Thyroid gland (tissue), 4 donors: Measurements from ENCODE around the gene CDKN3. TPM values are rescaled to one million over a fixed set of nuclear protein-coding genes. Genes with fewer than 3 reads are reported as not detected.
"Not testable (repeated sequence)": the region's sequence is repeated elsewhere in the genome, so short reads cannot be mapped to it uniquely, and the experiment has no call there.

Experiments
- DNase-seq, 2 donors: peaks; one replicate each; pipeline ENCODE4 v3.0.0-alpha.2; 2019
- H3K27ac ChIP-seq, 3 donors: fragments of 200-600 bp; sonication (generic); 1 replicate in 2 of 3; 2 replicates in 1 of 3; pipeline ENCODE4 v1.5.1; 2016 to 2019; ENCODE audit warnings: mild to moderate bottlenecking in 1 of 3, moderate library complexity in 1 of 3
- H3K27me3 ChIP-seq: fragments of 200-600 bp; sonication (generic); one replicate; pipeline ENCODE4 v1.5.1; 2019
- H3K36me3 ChIP-seq, 2 donors: fragments of 200-600 bp; sonication (generic); one replicate each; pipeline ENCODE4 v1.5.1; 2016 to 2019
- H3K4me1 ChIP-seq, 2 donors: fragments of 200-600 bp; sonication (generic); one replicate each; pipeline ENCODE4 v1.5.1; 2017 to 2019
- H3K4me3 ChIP-seq, 3 donors: fragments of 200-600 bp; sonication (generic); replicated peaks in 1 of 3; 1 replicate in 2 of 3; 2 replicates in 1 of 3; pipeline ENCODE4 v1.5.1; 2016; ENCODE audit warnings: mild to moderate bottlenecking in 1 of 3
- H3K9me3 ChIP-seq: fragments of 200-600 bp; sonication (generic); one replicate; pipeline ENCODE4 v1.5.1; 2017
- CTCF ChIP-seq, 6 experiments: fragments of 200-600 bp in 3 of 6; fragments of 450-650 bp in 3 of 6; sonication (generic) in 3 of 6; IDR thresholded peaks; one replicate each; pipeline ENCODE4 v1.5.1; 2016 to 2019; ENCODE audit warnings: antibody characterized with exemption in 6 of 6, mild to moderate bottlenecking in 2 of 6, inconsistent platforms in 1 of 6, moderate library complexity in 1 of 6
- POLR2A ChIP-seq, 2 donors: fragments of 450-650 bp; IDR thresholded peaks; one replicate each; pipeline ENCODE4 v1.6.1; 2017; ENCODE audit warnings: antibody characterized with exemption in 2 of 2, mild to moderate bottlenecking in 2 of 2, moderate library complexity in 1 of 2
- whole genome bisulfite sequencing, 2 donors: methylation state at CpG; one replicate each; pipeline ENCODE4 v1.1.5; 2017; 5-methylcytosine and 5-hydroxymethylcytosine counted together
- intact Hi-C: fragments of 100-400 bp; cut with DNase I; formaldehyde crosslinking; loops from one replicate; pipeline ENCODE4 v1.15.1; 2023
- total RNA-seq, 4 donors: library from RNA; depleted of rRNA; stranded (reverse); fragments of >200 nt; gene quantifications; one replicate each; pipeline ENCODE4 v1.2.3, GENCODE V29; 2016

The CDKN3 gene
- total RNA-seq, 4 donors from 2014 or later, result 0.78 to 8.2 (median 4.9) TPM

- DNase-seq, result no peak
- Histone ChIP-seq H3K27me3 (no peaks in the 10 kb centered on the region), H3K9me3 (no peaks in the 10 kb centered on the region), H3K36me3 (peaks cover 14 to 23% of the 10 kb centered on the region in 2 donors), H3K27ac (no peak overlapping the region), H3K4me1 (peaks cover 0 to 6% of the 10 kb centered on the region in 2 donors), H3K4me3 (no peak overlapping the region)
- WGBS, 2 donors, result 96 to 99% methylated on average over 2 of the region's 2 CpGs
- TF ChIP-seq POLR2A (IDR thresholded peaks at IDR 0.05) (no peak), CTCF (IDR thresholded peaks at IDR 0.05) (no peak)
- intact Hi-C loops, result no loop called here
These were observed 28.3 kb downstream of the CDKN3 start for GRCh38 chr14:54425068-54425467.

- no peaks in the 10 kb centered on the region for H3K27me3 ChIP-seq
- intact Hi-C loops, result no loop called here
- DNase-seq, result no peak
- WGBS, 2 donors, result 77 to 88% methylated on average over 3 of the region's 3 CpGs
- no peak for TF ChIP-seq CTCF (IDR thresholded peaks at IDR 0.05)
- TF ChIP-seq POLR2A (IDR thresholded peaks at IDR 0.05), result no peak
- H3K4me1 ChIP-seq, result peaks cover 0 to 2% of the 10 kb centered on the region in 2 donors
- no peak overlapping the region for H3K27ac ChIP-seq
- peaks cover 14 to 24% of the 10 kb centered on the region in 2 donors for H3K36me3 ChIP-seq
- no peak overlapping the region for H3K4me3 ChIP-seq
- H3K9me3 ChIP-seq, result no peaks in the 10 kb centered on the region
These were observed 28.9 kb downstream of the CDKN3 start for GRCh38 chr14:54425537-54426274.

- no peak for DNase-seq
- no peaks in the 10 kb centered on the region for H3K27me3 ChIP-seq
- no peak overlapping the region for H3K27ac ChIP-seq
- TF ChIP-seq CTCF (IDR thresholded peaks at IDR 0.05) (no peak), POLR2A (IDR thresholded peaks at IDR 0.05) (no peak)
- H3K36me3 ChIP-seq, result peaks cover 14 to 24% of the 10 kb centered on the region in 2 donors
- no peaks in the 10 kb centered on the region for H3K9me3 ChIP-seq
- intact Hi-C loops, result no loop called here
- WGBS, 2 donors, result 88 to 97% methylated on average over 3 of the region's 3 CpGs
- H3K4me3 ChIP-seq, result no peak overlapping the region
- H3K4me1 ChIP-seq, result no peaks in the 10 kb centered on the region
These were observed 31.1 kb downstream of the CDKN3 start for GRCh38 chr14:54427871-54428270.

GRCh38 chr14:54428527-54428926 is 31.7 kb downstream of the CDKN3 start:
- Histone ChIP-seq H3K4me1 (no peaks in the 10 kb centered on the region), H3K36me3 (peaks cover 14 to 24% of the 10 kb centered on the region in 2 donors), H3K9me3 (no peaks in the 10 kb centered on the region), H3K4me3 (no peak overlapping the region), H3K27me3 (no peaks in the 10 kb centered on the region), H3K27ac (no peak overlapping the region)
- intact Hi-C loops, result no loop called here
- 93% methylated on average over 2 of the region's 2 CpGs for WGBS, 2 donors
- no peak for DNase-seq
- no peak for TF ChIP-seq POLR2A (IDR thresholded peaks at IDR 0.05)
- no peak for TF ChIP-seq CTCF (IDR thresholded peaks at IDR 0.05)

- no peaks in the 10 kb centered on the region for H3K27me3 ChIP-seq
- DNase-seq, result no peak
- 86 to 95% methylated on average over 4 of the region's 4 CpGs for WGBS, 2 donors
- H3K4me1 ChIP-seq, result peaks cover 8 to 12% of the 10 kb centered on the region in 2 donors
- no peak for TF ChIP-seq POLR2A (IDR thresholded peaks at IDR 0.05)
- no peak for TF ChIP-seq CTCF (IDR thresholded peaks at IDR 0.05)
- no peak overlapping the region for H3K27ac ChIP-seq
- H3K36me3 ChIP-seq, result no peaks in the 10 kb centered on the region
- no peak overlapping the region for H3K4me3 ChIP-seq
- intact Hi-C loops, result no loop called here
- no peaks in the 10 kb centered on the region for H3K9me3 ChIP-seq
These were observed 38.7 kb downstream of the CDKN3 start for GRCh38 chr14:54435500-54435981.

GRCh38 chr14:54437954-54438353 is 41.1 kb downstream of the CDKN3 start:
- H3K9me3 ChIP-seq, H3K36me3 ChIP-seq, H3K4me3 ChIP-seq, H3K27me3 ChIP-seq, DNase-seq, intact Hi-C loops, H3K27ac ChIP-seq: not testable (repeated sequence)
- 94% methylated on average over 4 of the region's 4 CpGs for WGBS, 2 donors
- peaks cover 8 to 15% of the 10 kb centered on the region in 2 donors for H3K4me1 ChIP-seq
